Measurements from ENCODE around the gene DCAF5. TPM values are rescaled to one million over a fixed set of nuclear protein-coding genes. Genes with fewer than 3 reads are reported as not detected.

Gene DCAF5
- total and polyA plus RNA-seq, 2 of the 13 experiments (the other 11 are each of a cell fraction or from before 2014, with no cell fraction given), result 13.4 to 31.6 TPM

DNA sequence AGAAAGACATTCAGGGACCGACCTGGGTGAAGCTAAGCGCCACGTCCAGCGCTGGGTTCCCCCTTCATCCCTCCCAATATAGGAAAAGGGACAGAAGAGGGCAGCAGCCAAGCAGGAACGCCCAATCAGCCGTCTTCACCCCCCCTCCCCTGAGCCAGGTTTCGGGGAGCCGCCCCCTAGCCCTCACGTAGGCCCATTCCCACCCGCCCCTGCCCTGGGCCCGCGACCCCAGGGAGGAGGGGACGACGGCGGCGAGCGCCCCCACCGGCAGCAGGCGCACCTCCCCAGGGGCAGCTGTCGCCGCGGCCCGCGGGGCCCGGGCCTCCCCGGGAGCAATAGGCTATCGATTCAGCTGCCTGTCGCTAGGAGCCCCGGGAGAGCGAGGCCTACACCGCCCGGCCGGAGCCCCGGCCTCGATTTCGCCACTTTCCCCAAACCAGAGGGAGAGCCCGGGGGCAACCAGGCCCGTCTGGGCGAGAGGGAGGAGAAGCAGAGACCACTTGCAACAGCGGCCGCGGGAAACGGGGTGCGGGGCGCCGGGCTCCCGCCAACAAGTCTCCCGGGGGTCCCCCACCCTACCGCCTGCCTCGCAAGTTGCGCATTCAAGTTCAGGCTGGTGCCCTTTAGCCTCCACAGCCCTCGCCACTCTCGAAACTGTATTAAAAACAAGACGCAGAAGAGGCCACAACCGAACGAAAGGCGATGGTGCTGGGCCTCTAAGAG is 1.3 kb downstream of the DCAF5 start (continued):
- TF ChIP-seq PREB (CRISPR knock-in tag; IDR thresholded peaks at IDR 0.05), result 0 out of 2 replicates have a peak, but pooled peaks have one; percentile 36
- TF ChIP-seq, protein P1, sequence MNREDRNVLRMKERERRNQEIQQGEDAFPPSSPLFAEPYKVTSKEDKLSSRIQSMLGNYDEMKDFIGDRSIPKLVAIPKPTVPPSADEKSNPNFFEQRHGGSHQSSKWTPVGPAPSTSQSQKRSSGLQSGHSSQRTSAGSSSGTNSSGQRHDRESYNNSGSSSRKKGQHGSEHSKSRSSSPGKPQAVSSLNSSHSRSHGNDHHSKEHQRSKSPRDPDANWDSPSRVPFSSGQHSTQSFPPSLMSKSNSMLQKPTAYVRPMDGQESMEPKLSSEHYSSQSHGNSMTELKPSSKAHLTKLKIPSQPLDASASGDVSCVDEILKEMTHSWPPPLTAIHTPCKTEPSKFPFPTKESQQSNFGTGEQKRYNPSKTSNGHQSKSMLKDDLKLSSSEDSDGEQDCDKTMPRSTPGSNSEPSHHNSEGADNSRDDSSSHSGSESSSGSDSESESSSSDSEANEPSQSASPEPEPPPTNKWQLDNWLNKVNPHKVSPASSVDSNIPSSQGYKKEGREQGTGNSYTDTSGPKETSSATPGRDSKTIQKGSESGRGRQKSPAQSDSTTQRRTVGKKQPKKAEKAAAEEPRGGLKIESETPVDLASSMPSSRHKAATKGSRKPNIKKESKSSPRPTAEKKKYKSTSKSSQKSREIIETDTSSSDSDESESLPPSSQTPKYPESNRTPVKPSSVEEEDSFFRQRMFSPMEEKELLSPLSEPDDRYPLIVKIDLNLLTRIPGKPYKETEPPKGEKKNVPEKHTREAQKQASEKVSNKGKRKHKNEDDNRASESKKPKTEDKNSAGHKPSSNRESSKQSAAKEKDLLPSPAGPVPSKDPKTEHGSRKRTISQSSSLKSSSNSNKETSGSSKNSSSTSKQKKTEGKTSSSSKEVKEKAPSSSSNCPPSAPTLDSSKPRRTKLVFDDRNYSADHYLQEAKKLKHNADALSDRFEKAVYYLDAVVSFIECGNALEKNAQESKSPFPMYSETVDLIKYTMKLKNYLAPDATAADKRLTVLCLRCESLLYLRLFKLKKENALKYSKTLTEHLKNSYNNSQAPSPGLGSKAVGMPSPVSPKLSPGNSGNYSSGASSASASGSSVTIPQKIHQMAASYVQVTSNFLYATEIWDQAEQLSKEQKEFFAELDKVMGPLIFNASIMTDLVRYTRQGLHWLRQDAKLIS (CRISPR knock-in tag; IDR thresholded peaks at IDR 0.05), result no peak
- TF ChIP-seq MYPOP (CRISPR knock-in tag; IDR thresholded peaks at IDR 0.05), result peak; percentile 64; the same call in 1 of the 2 replicates
- TF ChIP-seq ZNF546 (CRISPR knock-in tag; conservative IDR thresholded peaks at IDR 0.05), result 0 out of 2 replicates have a peak, but pooled peaks have one; percentile 24
- TF ChIP-seq MED8 (CRISPR knock-in tag; IDR thresholded peaks at IDR 0.05; ENCODE audit: insufficient replicate concordance), result no peak
- TF ChIP-seq TAF15 (IDR thresholded peaks at IDR 0.05; ENCODE audit: low read depth, low read length, poor library complexity, severe bottlenecking), result peak; percentile 70
- no peak for TF ChIP-seq PRMT3 (CRISPR knock-in tag; IDR thresholded peaks at IDR 0.05; ENCODE audit: borderline replicate concordance, low read depth)
- TF ChIP-seq, protein P2, sequence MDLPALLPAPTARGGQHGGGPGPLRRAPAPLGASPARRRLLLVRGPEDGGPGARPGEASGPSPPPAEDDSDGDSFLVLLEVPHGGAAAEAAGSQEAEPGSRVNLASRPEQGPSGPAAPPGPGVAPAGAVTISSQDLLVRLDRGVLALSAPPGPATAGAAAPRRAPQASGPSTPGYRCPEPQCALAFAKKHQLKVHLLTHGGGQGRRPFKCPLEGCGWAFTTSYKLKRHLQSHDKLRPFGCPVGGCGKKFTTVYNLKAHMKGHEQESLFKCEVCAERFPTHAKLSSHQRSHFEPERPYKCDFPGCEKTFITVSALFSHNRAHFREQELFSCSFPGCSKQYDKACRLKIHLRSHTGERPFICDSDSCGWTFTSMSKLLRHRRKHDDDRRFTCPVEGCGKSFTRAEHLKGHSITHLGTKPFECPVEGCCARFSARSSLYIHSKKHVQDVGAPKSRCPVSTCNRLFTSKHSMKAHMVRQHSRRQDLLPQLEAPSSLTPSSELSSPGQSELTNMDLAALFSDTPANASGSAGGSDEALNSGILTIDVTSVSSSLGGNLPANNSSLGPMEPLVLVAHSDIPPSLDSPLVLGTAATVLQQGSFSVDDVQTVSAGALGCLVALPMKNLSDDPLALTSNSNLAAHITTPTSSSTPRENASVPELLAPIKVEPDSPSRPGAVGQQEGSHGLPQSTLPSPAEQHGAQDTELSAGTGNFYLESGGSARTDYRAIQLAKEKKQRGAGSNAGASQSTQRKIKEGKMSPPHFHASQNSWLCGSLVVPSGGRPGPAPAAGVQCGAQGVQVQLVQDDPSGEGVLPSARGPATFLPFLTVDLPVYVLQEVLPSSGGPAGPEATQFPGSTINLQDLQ (CRISPR knock-in tag; IDR thresholded peaks at IDR 0.05), result no peak
- TF ChIP-seq, protein P3, sequence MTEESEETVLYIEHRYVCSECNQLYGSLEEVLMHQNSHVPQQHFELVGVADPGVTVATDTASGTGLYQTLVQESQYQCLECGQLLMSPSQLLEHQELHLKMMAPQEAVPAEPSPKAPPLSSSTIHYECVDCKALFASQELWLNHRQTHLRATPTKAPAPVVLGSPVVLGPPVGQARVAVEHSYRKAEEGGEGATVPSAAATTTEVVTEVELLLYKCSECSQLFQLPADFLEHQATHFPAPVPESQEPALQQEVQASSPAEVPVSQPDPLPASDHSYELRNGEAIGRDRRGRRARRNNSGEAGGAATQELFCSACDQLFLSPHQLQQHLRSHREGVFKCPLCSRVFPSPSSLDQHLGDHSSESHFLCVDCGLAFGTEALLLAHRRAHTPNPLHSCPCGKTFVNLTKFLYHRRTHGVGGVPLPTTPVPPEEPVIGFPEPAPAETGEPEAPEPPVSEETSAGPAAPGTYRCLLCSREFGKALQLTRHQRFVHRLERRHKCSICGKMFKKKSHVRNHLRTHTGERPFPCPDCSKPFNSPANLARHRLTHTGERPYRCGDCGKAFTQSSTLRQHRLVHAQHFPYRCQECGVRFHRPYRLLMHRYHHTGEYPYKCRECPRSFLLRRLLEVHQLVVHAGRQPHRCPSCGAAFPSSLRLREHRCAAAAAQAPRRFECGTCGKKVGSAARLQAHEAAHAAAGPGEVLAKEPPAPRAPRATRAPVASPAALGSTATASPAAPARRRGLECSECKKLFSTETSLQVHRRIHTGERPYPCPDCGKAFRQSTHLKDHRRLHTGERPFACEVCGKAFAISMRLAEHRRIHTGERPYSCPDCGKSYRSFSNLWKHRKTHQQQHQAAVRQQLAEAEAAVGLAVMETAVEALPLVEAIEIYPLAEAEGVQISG (CRISPR knock-in tag; IDR thresholded peaks at IDR 0.05), result peak; percentile 68
- no peak for TF ChIP-seq NR2F6 (IDR thresholded peaks at IDR 0.05)
- peak; percentile 29; the same call in 1 of the 2 replicates for TF ChIP-seq NR2F6 (CRISPR knock-in tag; IDR thresholded peaks at IDR 0.05)

Data from HepG2 (cell line).